HEK293 (cell line): Measurements from ENCODE around the gene BTBD6.
A peak's percentile ranks its signal among the peaks of the same experiment; 100 is the strongest.

Experiments used
- EGR2 ChIP-seq: fragments of 450-650 bp; formaldehyde crosslinking; IDR thresholded peaks from 2 replicates; pipeline ENCODE4 v1.5.1; 2016; ENCODE audit warnings: low read depth, missing biosample characterization, missing genetic modification characterization
- MYNN ChIP-seq: fragments of 450-650 bp; formaldehyde crosslinking; IDR thresholded peaks from 2 replicates; pipeline ENCODE4 v1.5.1; 2016; ENCODE audit warnings: missing biosample characterization, missing genetic modification characterization, borderline replicate concordance
- TSHZ1 ChIP-seq: fragments of 450-650 bp; formaldehyde crosslinking; IDR thresholded peaks from 2 replicates; pipeline ENCODE4 v1.5.1; 2016; ENCODE audit warnings: missing biosample characterization, missing genetic modification characterization, borderline replicate concordance
- YY2 ChIP-seq: fragments of 450-650 bp; formaldehyde crosslinking; IDR thresholded peaks from 2 replicates; pipeline ENCODE4 v1.5.1; 2016; ENCODE audit warnings: missing biosample characterization, missing genetic modification characterization
- ZNF10 ChIP-seq: fragments of 450-650 bp; formaldehyde crosslinking; IDR thresholded peaks from 2 replicates; pipeline ENCODE4 v1.5.1; 2017; ENCODE audit warnings: missing biosample characterization, missing genetic modification characterization
- ZNF248 ChIP-seq: fragments of 450-650 bp; formaldehyde crosslinking; IDR thresholded peaks from 2 replicates; pipeline ENCODE4 v1.5.1; 2017; ENCODE audit warnings: missing biosample characterization, missing genetic modification characterization
- ZNF324 ChIP-seq: fragments of 450-650 bp; formaldehyde crosslinking; IDR thresholded peaks from 2 replicates; pipeline ENCODE4 v1.5.1; 2016; ENCODE audit warnings: missing biosample characterization, missing genetic modification characterization
- ZNF350 ChIP-seq: fragments of 450-650 bp; formaldehyde crosslinking; IDR thresholded peaks from 2 replicates; pipeline ENCODE4 v1.5.0; 2017; ENCODE audit warnings: missing biosample characterization, mild to moderate bottlenecking, missing genetic modification characterization
- ZNF518A ChIP-seq: fragments of 450-650 bp; formaldehyde crosslinking; conservative IDR thresholded peaks from 2 replicates; pipeline ENCODE4 v1.5.1; 2016; ENCODE audit warnings: low read depth, missing biosample characterization, missing genetic modification characterization
- ZNF623 ChIP-seq: fragments of 450-650 bp; formaldehyde crosslinking; IDR thresholded peaks from 2 replicates; pipeline ENCODE4 v1.5.1; 2016; ENCODE audit warnings: missing biosample characterization, missing genetic modification characterization
- ZNF629 ChIP-seq: fragments of 450-650 bp; formaldehyde crosslinking; IDR thresholded peaks from 2 replicates; pipeline ENCODE4 v1.5.1; 2017; ENCODE audit warnings: missing biosample characterization, missing genetic modification characterization
- ZNF664 ChIP-seq: fragments of 450-650 bp; formaldehyde crosslinking; IDR thresholded peaks from 2 replicates; pipeline ENCODE4 v1.5.1; 2016; ENCODE audit warnings: missing biosample characterization, missing genetic modification characterization
- ZNF677 ChIP-seq: fragments of 450-650 bp; IDR thresholded peaks from 2 replicates; pipeline ENCODE4 v1.5.0; 2018; ENCODE audit warnings: missing biosample characterization, mild to moderate bottlenecking, missing genetic modification characterization, moderate library complexity
- ZNF747 ChIP-seq: fragments of 450-650 bp; formaldehyde crosslinking; IDR thresholded peaks from 2 replicates; pipeline ENCODE4 v1.5.1; 2016; ENCODE audit warnings: missing biosample characterization, missing genetic modification characterization
- ZXDB ChIP-seq: fragments of 450-650 bp; formaldehyde crosslinking; IDR thresholded peaks from 2 replicates; pipeline ENCODE4 v1.5.1; 2016; ENCODE audit warnings: missing biosample characterization, missing genetic modification characterization
- TF ChIP-seq, protein P1 (sequence below): fragments of 450-650 bp; formaldehyde crosslinking; IDR thresholded peaks from 2 replicates; pipeline ENCODE4 v1.5.1; 2016; ENCODE audit warnings: missing biosample characterization, missing genetic modification characterization
- TF ChIP-seq, protein P2 (sequence below): fragments of 450-650 bp; formaldehyde crosslinking; optimal IDR thresholded peaks from 2 replicates; pipeline ENCODE3; 2016; ENCODE audit warnings: missing biosample characterization, mild to moderate bottlenecking, missing genetic modification characterization
- TF ChIP-seq, protein P3 (sequence below): fragments of 450-650 bp; formaldehyde crosslinking; IDR thresholded peaks from 2 replicates; pipeline ENCODE4 v1.5.1; 2016; ENCODE audit warnings: missing biosample characterization, missing genetic modification characterization
- TF ChIP-seq, protein P4 (sequence below): fragments of 450-650 bp; formaldehyde crosslinking; IDR thresholded peaks from 2 replicates; pipeline ENCODE4 v1.5.1; 2016; ENCODE audit warnings: missing biosample characterization, missing genetic modification characterization, low read depth

Gene BTBD6

GRCh38 chr14:105247715-105248367 lies 492 bp upstream of the BTBD6 start (continued):
- no peak for TF ChIP-seq ZNF677
- TF ChIP-seq ZNF248: no peak
- TF ChIP-seq, protein P1, sequence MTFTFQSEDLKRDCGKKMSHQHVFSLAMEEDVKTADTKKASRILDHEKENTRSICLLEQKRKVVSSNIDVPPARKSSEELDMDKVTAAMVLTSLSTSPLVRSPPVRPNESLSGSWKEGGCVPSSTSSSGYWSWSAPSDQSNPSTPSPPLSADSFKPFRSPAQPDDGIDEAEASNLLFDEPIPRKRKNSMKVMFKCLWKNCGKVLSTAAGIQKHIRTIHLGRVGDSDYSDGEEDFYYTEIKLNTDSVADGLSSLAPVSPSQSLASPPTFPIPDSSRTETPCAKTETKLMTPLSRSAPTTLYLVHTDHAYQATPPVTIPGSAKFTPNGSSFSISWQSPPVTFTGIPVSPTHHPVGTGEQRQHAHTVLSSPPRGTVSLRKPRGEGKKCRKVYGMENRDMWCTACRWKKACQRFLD (tag by site-specific recombination): no peak
- TF ChIP-seq MYNN (tag by site-specific recombination): no peak
- no peak for TF ChIP-seq ZNF623 (tag by site-specific recombination)
- TF ChIP-seq ZXDB (tag by site-specific recombination): peak; percentile 46; the same call in 1 of the 2 replicates
- no peak for TF ChIP-seq ZNF518A (tag by site-specific recombination)
- TF ChIP-seq, protein P2, sequence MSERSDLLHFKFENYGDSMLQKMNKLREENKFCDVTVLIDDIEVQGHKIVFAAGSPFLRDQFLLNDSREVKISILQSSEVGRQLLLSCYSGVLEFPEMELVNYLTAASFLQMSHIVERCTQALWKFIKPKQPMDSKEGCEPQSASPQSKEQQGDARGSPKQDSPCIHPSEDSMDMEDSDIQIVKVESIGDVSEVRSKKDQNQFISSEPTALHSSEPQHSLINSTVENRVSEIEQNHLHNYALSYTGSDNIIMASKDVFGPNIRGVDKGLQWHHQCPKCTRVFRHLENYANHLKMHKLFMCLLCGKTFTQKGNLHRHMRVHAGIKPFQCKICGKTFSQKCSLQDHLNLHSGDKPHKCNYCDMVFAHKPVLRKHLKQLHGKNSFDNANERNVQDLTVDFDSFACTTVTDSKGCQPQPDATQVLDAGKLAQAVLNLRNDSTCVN (tag by site-specific recombination): peak; percentile 73
- no peak for TF ChIP-seq TSHZ1
- TF ChIP-seq, protein P3, sequence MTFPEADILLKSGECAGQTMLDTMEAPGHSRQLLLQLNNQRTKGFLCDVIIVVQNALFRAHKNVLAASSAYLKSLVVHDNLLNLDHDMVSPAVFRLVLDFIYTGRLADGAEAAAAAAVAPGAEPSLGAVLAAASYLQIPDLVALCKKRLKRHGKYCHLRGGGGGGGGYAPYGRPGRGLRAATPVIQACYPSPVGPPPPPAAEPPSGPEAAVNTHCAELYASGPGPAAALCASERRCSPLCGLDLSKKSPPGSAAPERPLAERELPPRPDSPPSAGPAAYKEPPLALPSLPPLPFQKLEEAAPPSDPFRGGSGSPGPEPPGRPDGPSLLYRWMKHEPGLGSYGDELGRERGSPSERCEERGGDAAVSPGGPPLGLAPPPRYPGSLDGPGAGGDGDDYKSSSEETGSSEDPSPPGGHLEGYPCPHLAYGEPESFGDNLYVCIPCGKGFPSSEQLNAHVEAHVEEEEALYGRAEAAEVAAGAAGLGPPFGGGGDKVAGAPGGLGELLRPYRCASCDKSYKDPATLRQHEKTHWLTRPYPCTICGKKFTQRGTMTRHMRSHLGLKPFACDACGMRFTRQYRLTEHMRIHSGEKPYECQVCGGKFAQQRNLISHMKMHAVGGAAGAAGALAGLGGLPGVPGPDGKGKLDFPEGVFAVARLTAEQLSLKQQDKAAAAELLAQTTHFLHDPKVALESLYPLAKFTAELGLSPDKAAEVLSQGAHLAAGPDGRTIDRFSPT (tag by site-specific recombination): no peak
- no peak for TF ChIP-seq ZNF10 (tag by site-specific recombination)
- TF ChIP-seq ZNF629 (tag by site-specific recombination): peak; percentile 38; the same call in 1 of the 2 replicates
- TF ChIP-seq ZNF350 (tag by site-specific recombination): no peak
- TF ChIP-seq, protein P4, sequence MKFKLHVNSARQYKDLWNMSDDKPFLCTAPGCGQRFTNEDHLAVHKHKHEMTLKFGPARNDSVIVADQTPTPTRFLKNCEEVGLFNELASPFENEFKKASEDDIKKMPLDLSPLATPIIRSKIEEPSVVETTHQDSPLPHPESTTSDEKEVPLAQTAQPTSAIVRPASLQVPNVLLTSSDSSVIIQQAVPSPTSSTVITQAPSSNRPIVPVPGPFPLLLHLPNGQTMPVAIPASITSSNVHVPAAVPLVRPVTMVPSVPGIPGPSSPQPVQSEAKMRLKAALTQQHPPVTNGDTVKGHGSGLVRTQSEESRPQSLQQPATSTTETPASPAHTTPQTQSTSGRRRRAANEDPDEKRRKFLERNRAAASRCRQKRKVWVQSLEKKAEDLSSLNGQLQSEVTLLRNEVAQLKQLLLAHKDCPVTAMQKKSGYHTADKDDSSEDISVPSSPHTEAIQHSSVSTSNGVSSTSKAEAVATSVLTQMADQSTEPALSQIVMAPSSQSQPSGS: no peak
- TF ChIP-seq YY2: no peak
- TF ChIP-seq ZNF324 (tag by site-specific recombination): 0 out of 2 replicates have a peak, but pooled peaks have one; percentile 52
- TF ChIP-seq ZNF664 (tag by site-specific recombination): no peak
- no peak for TF ChIP-seq ZNF747
- TF ChIP-seq EGR2: no peak
